Measurements from ENCODE around the gene SHC1. TPM values are rescaled to one million over a fixed set of nuclear protein-coding genes. Genes with fewer than 3 reads are reported as not detected.

SHC1 gene
- total and polyA plus RNA-seq, 5 donors, result 37.9 to 81.7 (median 65.9) TPM

- Histone ChIP-seq H3K27ac (ENCODE audit: low read length) (peak overlapping the region; percentile 99), H3K4me3 (ENCODE audit: low read length) (no peak overlapping the region), H3K27me3 (ENCODE audit: control insufficient read depth, insufficient read depth) (no peaks in the 10 kb centered on the region), H3K4me1 (ENCODE audit: control insufficient read depth, insufficient read depth, low read length) (peaks cover 17% of the 10 kb centered on the region), H3K9me3 (ENCODE audit: control insufficient read depth, low read length) (no peaks in the 10 kb centered on the region)
- ATAC-seq, result no peak
- no peak for DNase-seq
- 40% methylated on average over 3 of the region's 3 CpGs for WGBS
- intact Hi-C loops (cut with DNase I), result loop anchor here in 1 of 4 donors (10.0 kb wide), 1 partner anchor 93 kb away; the partner anchor contains the start of gene EFNA4
Measured at GRCh38 chr1:154972213-154972516, 1.6 kb upstream of the SHC1 start.

- intact Hi-C loops (cut with DNase I), result loop anchor here in 1 of 4 donors (10.0 kb wide), 1 partner anchor 93 kb away; the partner anchor contains the start of gene EFNA4
Measured at GRCh38 chr1:154971341-154971998, 923 bp upstream of the SHC1 start.

GRCh38 chr1:154969860-154970452 lies 591 bp downstream of the SHC1 start:
- peaks cover 17% of the 10 kb centered on the region for H3K4me1 ChIP-seq (ENCODE audit: control insufficient read depth, insufficient read depth, low read length)
- no peaks in the 10 kb centered on the region for H3K9me3 ChIP-seq (ENCODE audit: control insufficient read depth, low read length)
- H3K4me3 ChIP-seq (ENCODE audit: low read length), result peak overlapping the region; percentile 36
- intact Hi-C loops (cut with DNase I), result loop anchor here in 2 of 4 donors (10.0 kb wide), 2 partner anchors 45 to 95 kb away; partner anchors contain the start of gene EFNA4 (in 1 of the 2)
- 20% methylated on average over 22 of the region's 22 CpGs for WGBS
- ATAC-seq (no peak), DNase-seq (peak; percentile 54 to 78 (median 77))
- H3K27me3 ChIP-seq (ENCODE audit: control insufficient read depth, insufficient read depth), result no peaks in the 10 kb centered on the region
- H3K27ac ChIP-seq (ENCODE audit: low read length), result peak overlapping the region; percentile 90

More at GRCh38 chr1:154971341-154971998, 923 bp upstream of the SHC1 start:
- Histone ChIP-seq H3K4me3 (ENCODE audit: low read length) (no peak overlapping the region), H3K9me3 (ENCODE audit: control insufficient read depth, low read length) (no peaks in the 10 kb centered on the region), H3K4me1 (ENCODE audit: control insufficient read depth, insufficient read depth, low read length) (peaks cover 17% of the 10 kb centered on the region), H3K27ac (ENCODE audit: low read length) (peak overlapping the region; percentile 90), H3K27me3 (ENCODE audit: control insufficient read depth, insufficient read depth) (no peaks in the 10 kb centered on the region)
- ATAC-seq (no peak), DNase-seq (peak in 1 of 3 donors; percentile 60)
- WGBS, result 35% methylated on average over 10 of the region's 10 CpGs

GRCh38 chr1:154969246-154969645 lies 1.3 kb downstream of the SHC1 start:
- ATAC-seq (no peak), DNase-seq (peak in 1 of 3 donors; percentile 14)
- WGBS, result 40% methylated on average over 5 of the region's 5 CpGs
- no peak overlapping the region for H3K27ac ChIP-seq (ENCODE audit: low read length)
- no peaks in the 10 kb centered on the region for H3K9me3 ChIP-seq (ENCODE audit: control insufficient read depth, low read length)
- no peaks in the 10 kb centered on the region for H3K27me3 ChIP-seq (ENCODE audit: control insufficient read depth, insufficient read depth)
- peaks cover 17% of the 10 kb centered on the region for H3K4me1 ChIP-seq (ENCODE audit: control insufficient read depth, insufficient read depth, low read length)
- intact Hi-C loops (cut with DNase I), result loop anchor here in 1 of 4 donors (10.0 kb wide), 1 partner anchor 46 kb away; no protein-coding TSS in a partner anchor
- no peak overlapping the region for H3K4me3 ChIP-seq (ENCODE audit: low read length)

GRCh38 chr1:154968731-154969130 lies 1.8 kb downstream of the SHC1 start:
- intact Hi-C loops (cut with DNase I), result loop anchor here in 1 of 4 donors (10.0 kb wide), 1 partner anchor 46 kb away; no protein-coding TSS in a partner anchor
- Histone ChIP-seq H3K4me3 (ENCODE audit: low read length) (no peak overlapping the region), H3K9me3 (ENCODE audit: control insufficient read depth, low read length) (no peaks in the 10 kb centered on the region), H3K4me1 (ENCODE audit: control insufficient read depth, insufficient read depth, low read length) (peaks cover 17% of the 10 kb centered on the region), H3K27me3 (ENCODE audit: control insufficient read depth, insufficient read depth) (no peaks in the 10 kb centered on the region), H3K27ac (ENCODE audit: low read length) (no peak overlapping the region)
- 85% methylated on average over 3 of the region's 3 CpGs for WGBS
- DNase-seq, result peak in 1 of 3 donors; percentile 37
- no peak for ATAC-seq

- intact Hi-C loops (cut with DNase I), result loop anchor here in 1 of 4 donors (10.0 kb wide), 1 partner anchor 47 kb away; no protein-coding TSS in a partner anchor
Measured at GRCh38 chr1:154967331-154967950, 3.1 kb downstream of the SHC1 start.

GRCh38 chr1:154966111-154966510 lies 4.4 kb downstream of the SHC1 start:
- 87% methylated on average over 7 of the region's 7 CpGs for WGBS
- Histone ChIP-seq H3K4me3 (ENCODE audit: low read length) (no peak overlapping the region), H3K27me3 (ENCODE audit: control insufficient read depth, insufficient read depth) (no peaks in the 10 kb centered on the region), H3K9me3 (ENCODE audit: control insufficient read depth, low read length) (no peaks in the 10 kb centered on the region), H3K27ac (ENCODE audit: low read length) (no peak overlapping the region), H3K4me1 (ENCODE audit: control insufficient read depth, insufficient read depth, low read length) (peaks cover 8% of the 10 kb centered on the region)
- no peak for ATAC-seq
- DNase-seq, result no peak
- intact Hi-C loops (cut with DNase I), result loop anchor here in 1 of 4 donors (10.0 kb wide), 1 partner anchor 49 kb away; no protein-coding TSS in a partner anchor

More at GRCh38 chr1:154967331-154967950, 3.1 kb downstream of the SHC1 start:
- Histone ChIP-seq H3K9me3 (ENCODE audit: control insufficient read depth, low read length) (no peaks in the 10 kb centered on the region), H3K27me3 (ENCODE audit: control insufficient read depth, insufficient read depth) (no peaks in the 10 kb centered on the region), H3K4me3 (ENCODE audit: low read length) (no peak overlapping the region), H3K4me1 (ENCODE audit: control insufficient read depth, insufficient read depth, low read length) (peaks cover 15% of the 10 kb centered on the region), H3K27ac (ENCODE audit: low read length) (peak overlapping the region; percentile 25)
- WGBS, result 72% methylated on average over 5 of the region's 5 CpGs
- DNase-seq (no peak), ATAC-seq (no peak)

- DNase-seq (no peak), ATAC-seq (no peak)
- Histone ChIP-seq H3K4me3 (ENCODE audit: low read length) (no peak overlapping the region), H3K27me3 (ENCODE audit: control insufficient read depth, insufficient read depth) (no peaks in the 10 kb centered on the region), H3K4me1 (ENCODE audit: control insufficient read depth, insufficient read depth, low read length) (peaks cover 4% of the 10 kb centered on the region), H3K9me3 (ENCODE audit: control insufficient read depth, low read length) (no peaks in the 10 kb centered on the region), H3K27ac (ENCODE audit: low read length) (no peak overlapping the region)
- 86% methylated on average over 6 of the region's 6 CpGs for WGBS
- intact Hi-C loops (cut with DNase I), result loop anchor here in 2 of 4 donors (5.0 to 10.0 kb wide), 2 partner anchors 50 to 53 kb away; no protein-coding TSS in a partner anchor
Measured at GRCh38 chr1:154964359-154964758, 6.2 kb downstream of the SHC1 start.

- DNase-seq (peak in 1 of 3 donors; percentile 40), ATAC-seq (no peak)
- no peaks in the 10 kb centered on the region for H3K27me3 ChIP-seq (ENCODE audit: control insufficient read depth, insufficient read depth)
- H3K4me3 ChIP-seq (ENCODE audit: low read length), result no peak overlapping the region
- H3K9me3 ChIP-seq (ENCODE audit: control insufficient read depth, low read length), result no peaks in the 10 kb centered on the region
- 72% methylated on average over 8 of the region's 8 CpGs for WGBS
- peaks cover 2% of the 10 kb centered on the region for H3K4me1 ChIP-seq (ENCODE audit: control insufficient read depth, insufficient read depth, low read length)
- no peak overlapping the region for H3K27ac ChIP-seq (ENCODE audit: low read length)
- intact Hi-C loops (cut with DNase I), result loop anchor here in 2 of 4 donors (5.0 to 10.0 kb wide), 2 partner anchors 51 to 54 kb away; no protein-coding TSS in a partner anchor
Measured at GRCh38 chr1:154963643-154964042, 6.9 kb downstream of the SHC1 start.

- Histone ChIP-seq H3K4me3 (ENCODE audit: low read length) (no peak overlapping the region), H3K9me3 (ENCODE audit: control insufficient read depth, low read length) (no peaks in the 10 kb centered on the region), H3K27ac (ENCODE audit: low read length) (no peak overlapping the region), H3K27me3 (ENCODE audit: control insufficient read depth, insufficient read depth) (no peaks in the 10 kb centered on the region), H3K4me1 (ENCODE audit: control insufficient read depth, insufficient read depth, low read length) (peaks cover 2% of the 10 kb centered on the region)
- ATAC-seq, result no peak
- intact Hi-C loops (cut with DNase I), result loop anchor here in 2 of 4 donors (5.0 to 10.0 kb wide), 2 partner anchors 52 to 54 kb away; no protein-coding TSS in a partner anchor
- WGBS, result 58% methylated on average over 6 of the region's 6 CpGs
- peak in 2 of 3 donors; percentile 48 to 50 for DNase-seq
Measured at GRCh38 chr1:154962795-154963330, 7.7 kb downstream of the SHC1 start.

All from right cardiac atrium (tissue), 5 donors.